Dermis microvascular lymphatic vessel endothelial cell (primary cell): ENCODE measurements around the gene GP9. TPM values are rescaled to one million over a fixed set of nuclear protein-coding genes. Genes with fewer than 3 reads are reported as not detected.

Experiments used
- DNase-seq, 2 donors: peaks; one replicate each; pipeline versions ENCODE4 v3.0.0 to v3.0.0-alpha.2; 2010; ENCODE audit warnings: low read depth in 2 of 2
- total RNA-seq: library from RNA; depleted of rRNA; stranded (reverse); fragments of >200 nt; gene quantifications from 2 replicates; pipeline ENCODE4 v1.2.1, GENCODE V29; 2014

Gene GP9
- not detected in 2 replicates for total RNA-seq

GRCh38 chr3:129060276-129061022 lies at the start of gene GP9:
GP9 (plus strand) TSS chr3:129060779; CDS start chr3:129061740, 961 bp downstream.
- DNase-seq = no peak

- no peak for DNase-seq
Measured at GRCh38 chr3:129013491-129013891, 47.1 kb upstream of the GP9 start.

GRCh38 chr3:129014148-129014547 lies 46.4 kb upstream of the GP9 start:
- peak in 1 of 2 donors; percentile 67 for DNase-seq

- DNase-seq = no peak
Measured at GRCh38 chr3:129014793-129015345, 45.7 kb upstream of the GP9 start.

GRCh38 chr3:129015388-129016105 lies 45.0 kb upstream of the GP9 start:
- peak; percentile 99 to 100 for DNase-seq

GRCh38 chr3:129016356-129016719 lies 44.2 kb upstream of the GP9 start:
- DNase-seq = peak; percentile 64 to 74

- peak; percentile 69 to 70 for DNase-seq
Measured at GRCh38 chr3:129016720-129017483, 43.7 kb upstream of the GP9 start.

- no peak for DNase-seq
Measured at GRCh38 chr3:129017484-129017899, 43.1 kb upstream of the GP9 start.

- DNase-seq = no peak
Measured at GRCh38 chr3:129018271-129018670, 42.3 kb upstream of the GP9 start.

- DNase-seq = no peak
Measured at GRCh38 chr3:129018751-129019150, 41.8 kb upstream of the GP9 start.

GRCh38 chr3:129019266-129019665 lies 41.3 kb upstream of the GP9 start:
- DNase-seq = no peak

GRCh38 chr3:129020691-129021090 lies 39.9 kb upstream of the GP9 start:
- no peak for DNase-seq

GRCh38 chr3:129021140-129021551 lies 39.4 kb upstream of the GP9 start:
- DNase-seq = peak in 1 of 2 donors; percentile 56

GRCh38 chr3:129022114-129023007 lies 38.2 kb upstream of the GP9 start:
- no peak for DNase-seq

GRCh38 chr3:129023008-129023358 lies 37.6 kb upstream of the GP9 start:
- DNase-seq = no peak

- DNase-seq = peak in 1 of 2 donors; percentile 50
Measured at GRCh38 chr3:129023909-129024308, 36.7 kb upstream of the GP9 start.

GRCh38 chr3:129025108-129025507 lies 35.5 kb upstream of the GP9 start:
- DNase-seq = no peak

GRCh38 chr3:129025691-129026435 lies 34.7 kb upstream of the GP9 start:
- no peak for DNase-seq

GRCh38 chr3:129026728-129027543 lies 33.6 kb upstream of the GP9 start:
- peak; percentile 67 to 94 for DNase-seq
